Ureter (tissue), 1 donor: ENCODE results near the gene TM6SF1. TPM values are rescaled to one million over a fixed set of nuclear protein-coding genes. Genes with fewer than 3 reads are reported as not detected.
"Not testable (repeated sequence)": the region's sequence is repeated elsewhere in the genome, so short reads cannot be mapped to it uniquely, and the experiment has no call there.

Experiments used
- DNase-seq: peaks from one replicate; pipeline ENCODE4 v3.0.0-alpha.2; 2020; ENCODE audit warnings: low spot score
- total RNA-seq: library from RNA; stranded (reverse); gene quantifications from one replicate; pipeline ENCODE4 v1.2.4, GENCODE V29; 2023
- donor health status: DM: yes; HTN: yes; CAD: no.

Gene TM6SF1
- total RNA-seq, 1 donor from 2014 or later = 8.7 TPM

GRCh38 chr15:83115831-83116565 lies 8.6 kb downstream of the TM6SF1 start:
- DNase-seq = no peak

GRCh38 chr15:83118291-83118827 lies 10.9 kb downstream of the TM6SF1 start:
- DNase-seq = no peak

GRCh38 chr15:83118968-83119367 lies 11.5 kb downstream of the TM6SF1 start:
- no peak for DNase-seq

GRCh38 chr15:83119968-83120581 lies 12.6 kb downstream of the TM6SF1 start:
- no peak for DNase-seq

GRCh38 chr15:83123529-83123928 lies 16.1 kb downstream of the TM6SF1 start:
- DNase-seq = no peak

GRCh38 chr15:83127547-83128150 lies 20.2 kb downstream of the TM6SF1 start:
- DNase-seq = no peak

GRCh38 chr15:83129791-83130190 lies 22.3 kb downstream of the TM6SF1 start:
- no peak for DNase-seq

- no peak for DNase-seq
These were observed 25.5 kb downstream of the TM6SF1 start for GRCh38 chr15:83132861-83133523.

- not testable (repeated sequence) for DNase-seq
These were observed 34.7 kb downstream of the TM6SF1 start for GRCh38 chr15:83142151-83142550.

- no peak for DNase-seq
These were observed 37.3 kb downstream of the TM6SF1 start for GRCh38 chr15:83144771-83145170.

- no peak for DNase-seq
These were observed 45.8 kb downstream of the TM6SF1 start for GRCh38 chr15:83153288-83153687.

- DNase-seq = no peak
These were observed 48.5 kb downstream of the TM6SF1 start for GRCh38 chr15:83155942-83156341.

GRCh38 chr15:83158393-83158792 lies 50.9 kb downstream of the TM6SF1 start:
- no peak for DNase-seq

- no peak for DNase-seq
These were observed 53.3 kb downstream of the TM6SF1 start for GRCh38 chr15:83160741-83161140.

GRCh38 chr15:83163032-83163431 lies 55.6 kb downstream of the TM6SF1 start:
- no peak for DNase-seq

- DNase-seq = no peak
These were observed 56.8 kb downstream of the TM6SF1 start for GRCh38 chr15:83164111-83164770.

GRCh38 chr15:83164771-83165404 lies 57.4 kb downstream of the TM6SF1 start:
- DNase-seq = no peak

GRCh38 chr15:83166218-83166617 lies 58.8 kb downstream of the TM6SF1 start:
- no peak for DNase-seq

GRCh38 chr15:83166830-83167229 lies 59.4 kb downstream of the TM6SF1 start:
- no peak for DNase-seq

- not testable (repeated sequence) for DNase-seq
These were observed 62.1 kb downstream of the TM6SF1 start for GRCh38 chr15:83169576-83169975.

GRCh38 chr15:83170474-83171165 lies 63.2 kb downstream of the TM6SF1 start:
- no peak for DNase-seq
